Stimulated activated naive B cell treated with anti-CD40 and anti-IgM and Interleukin-4, amounts not matched to agents 10 μg/mL and 1 μg/mL and 100 μg/mL, for 72 hours (primary cell): ENCODE results near the gene NRROS.
A peak's percentile ranks its signal among the peaks of the same experiment; 100 is the strongest.
"Not testable (repeated sequence)": the region's sequence is repeated elsewhere in the genome, so short reads cannot be mapped to it uniquely, and the experiment has no call there.

Experiments used
- ATAC-seq, 2 donors: fragments of 150-1000 bp; cut with Tn5 transposase; replicated peaks; 2 replicates each; pipeline ENCODE4 v1.10.0; 2021; ENCODE audit warnings: moderate library complexity in 1 of 2
- DNase-seq: peaks from one replicate; pipeline ENCODE4 v3.0.0; 2021
- H3K27ac Mint-ChIP-seq: one replicate; pipeline ENCODE4 v1.8.0; 2022; ENCODE audit warnings: mild to moderate bottlenecking, mixed read lengths
- H3K27me3 Mint-ChIP-seq, 2 donors: one replicate each; pipeline ENCODE4 v1.8.0; 2022; ENCODE audit warnings: mixed read lengths in 2 of 2
- H3K36me3 Mint-ChIP-seq, 2 donors: one replicate each; pipeline ENCODE4 v1.8.0; 2022; ENCODE audit warnings: mixed read lengths in 2 of 2, mild to moderate bottlenecking in 1 of 2
- H3K4me1 Mint-ChIP-seq, 2 donors: one replicate each; pipeline ENCODE4 v1.8.0; 2022; ENCODE audit warnings: mixed read lengths in 2 of 2, mild to moderate bottlenecking in 1 of 2
- H3K4me3 Mint-ChIP-seq, 2 donors: one replicate each; pipeline ENCODE4 v1.8.0; 2022; ENCODE audit warnings: mild to moderate bottlenecking in 2 of 2, mixed read lengths in 2 of 2, moderate library complexity in 1 of 2
- H3K9me3 Mint-ChIP-seq, 2 donors: one replicate each; pipeline ENCODE4 v1.8.0; 2022; ENCODE audit warnings: mixed read lengths in 2 of 2, mild to moderate bottlenecking in 1 of 2

The NRROS gene

GRCh38 chr3:196615234-196615633 is 24.3 kb upstream of the NRROS start:
- not testable (repeated sequence) for H3K9me3 Mint-ChIP-seq, H3K4me3 Mint-ChIP-seq, DNase-seq, ATAC-seq, H3K27me3 Mint-ChIP-seq, H3K27ac Mint-ChIP-seq, H3K36me3 Mint-ChIP-seq
- peaks cover 6 to 19% of the 10 kb centered on the region in 2 donors for H3K4me1 Mint-ChIP-seq

- peaks cover 11 to 12% of the 10 kb centered on the region in 2 donors for H3K4me1 Mint-ChIP-seq
- no peak overlapping the region for H3K27ac Mint-ChIP-seq
- ATAC-seq (no peak), DNase-seq (no peak)
- no peaks in the 10 kb centered on the region for H3K9me3 Mint-ChIP-seq
- no peaks in the 10 kb centered on the region for H3K36me3 Mint-ChIP-seq
- H3K27me3 Mint-ChIP-seq: no peaks in the 10 kb centered on the region
- H3K4me3 Mint-ChIP-seq: no peak overlapping the region
Observed at GRCh38 chr3:196617256-196617655, 22.2 kb upstream of the NRROS start.

DNA sequence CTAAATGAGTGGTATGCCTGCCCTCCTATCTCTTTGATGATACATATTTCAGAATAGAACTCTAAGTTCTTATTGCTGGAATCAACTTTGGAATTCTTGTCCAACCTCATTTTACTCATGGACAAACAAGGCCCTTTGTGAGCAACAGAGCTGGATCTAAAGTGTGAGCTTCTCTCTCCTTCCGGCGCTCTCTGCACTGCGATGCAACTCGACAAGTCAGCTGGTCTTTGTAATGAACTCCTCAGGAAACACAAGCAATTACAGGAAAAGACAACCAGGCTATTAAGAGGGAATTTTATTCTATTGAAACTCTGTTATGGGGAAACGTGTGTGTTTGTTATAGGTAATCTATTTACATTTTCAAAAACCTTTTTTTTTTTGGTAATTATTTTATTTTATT is 20.3 kb upstream of the NRROS start:
- Mint-ChIP-seq H3K36me3 (no peaks in the 10 kb centered on the region), H3K9me3 (no peaks in the 10 kb centered on the region), H3K4me3 (no peak overlapping the region)

DNA sequence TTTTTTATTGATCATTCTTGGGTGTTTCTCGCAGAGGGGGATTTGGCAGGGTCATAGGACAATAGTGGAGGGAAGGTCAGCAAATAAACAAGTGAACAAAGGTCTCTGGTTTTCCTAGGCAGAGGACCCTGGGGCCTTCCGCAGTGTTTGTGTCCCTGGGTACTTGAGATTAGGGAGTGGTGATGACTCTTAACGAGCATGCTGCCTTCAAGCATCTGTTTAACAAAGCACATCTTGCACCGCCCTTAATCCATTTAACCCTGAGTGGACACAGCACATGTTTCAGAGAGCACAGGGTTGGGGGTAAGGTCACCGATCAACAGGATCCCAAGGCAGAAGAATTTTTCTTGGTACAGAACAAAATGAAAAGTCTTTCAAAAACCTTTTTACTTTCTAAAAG is 19.9 kb upstream of the NRROS start:
- not testable (repeated sequence) for DNase-seq, H3K27ac Mint-ChIP-seq, H3K9me3 Mint-ChIP-seq, ATAC-seq, H3K27me3 Mint-ChIP-seq, H3K36me3 Mint-ChIP-seq
- Mint-ChIP-seq H3K4me1 (peaks cover 14 to 15% of the 10 kb centered on the region in 2 donors), H3K4me3 (peak overlapping the region in 1 of 2 donors; percentile 74)

More for the DNA sequence above, 20.3 kb upstream of the NRROS start:
- no peak overlapping the region for H3K27ac Mint-ChIP-seq
- DNase-seq: no peak
- no peaks in the 10 kb centered on the region for H3K27me3 Mint-ChIP-seq
- ATAC-seq: no peak
- peaks cover 10 to 11% of the 10 kb centered on the region in 2 donors for H3K4me1 Mint-ChIP-seq

- H3K9me3 Mint-ChIP-seq: no peaks in the 10 kb centered on the region
- H3K4me3 Mint-ChIP-seq: peak overlapping the region in 1 of 2 donors; percentile 74
- peak overlapping the region; percentile 89 for H3K27ac Mint-ChIP-seq
- no peaks in the 10 kb centered on the region for H3K36me3 Mint-ChIP-seq
- H3K4me1 Mint-ChIP-seq: peaks cover 17 to 20% of the 10 kb centered on the region in 2 donors
- peak; percentile 52 for DNase-seq
- ATAC-seq: peak; percentile 47 to 73
- H3K27me3 Mint-ChIP-seq: no peaks in the 10 kb centered on the region
Observed at GRCh38 chr3:196620161-196620604, 19.3 kb upstream of the NRROS start.

GRCh38 chr3:196620684-196621083 is 18.8 kb upstream of the NRROS start:
- no peak for ATAC-seq
- no peak for DNase-seq
- Mint-ChIP-seq H3K36me3 (no peaks in the 10 kb centered on the region), H3K4me1 (peaks cover 21 to 25% of the 10 kb centered on the region in 2 donors), H3K27ac (no peak overlapping the region), H3K9me3 (no peaks in the 10 kb centered on the region), H3K4me3 (no peak overlapping the region), H3K27me3 (no peaks in the 10 kb centered on the region)

- ATAC-seq: no peak
- Mint-ChIP-seq H3K4me1 (peaks cover 21 to 25% of the 10 kb centered on the region in 2 donors), H3K27ac (no peak overlapping the region), H3K4me3 (no peak overlapping the region), H3K9me3 (no peaks in the 10 kb centered on the region), H3K27me3 (no peaks in the 10 kb centered on the region), H3K36me3 (no peaks in the 10 kb centered on the region)
- no peak for DNase-seq
Observed at GRCh38 chr3:196621611-196622010, 17.9 kb upstream of the NRROS start.

GRCh38 chr3:196624067-196624790 is 15.3 kb upstream of the NRROS start:
- peak overlapping the region; percentile 66 to 77 for H3K4me3 Mint-ChIP-seq
- H3K36me3 Mint-ChIP-seq: no peaks in the 10 kb centered on the region
- DNase-seq (peak; percentile 56), ATAC-seq (peak; percentile 86 to 96)
- H3K9me3 Mint-ChIP-seq: no peaks in the 10 kb centered on the region
- peaks cover 17 to 25% of the 10 kb centered on the region in 2 donors for H3K4me1 Mint-ChIP-seq
- H3K27me3 Mint-ChIP-seq: no peaks in the 10 kb centered on the region
- H3K27ac Mint-ChIP-seq: peak overlapping the region; percentile 87

GRCh38 chr3:196624907-196625306 is 14.6 kb upstream of the NRROS start:
- Mint-ChIP-seq H3K27me3 (no peaks in the 10 kb centered on the region), H3K36me3 (no peaks in the 10 kb centered on the region), H3K4me3 (peak overlapping the region; percentile 66 to 77), H3K4me1 (peaks cover 18 to 29% of the 10 kb centered on the region in 2 donors), H3K9me3 (no peaks in the 10 kb centered on the region), H3K27ac (peak overlapping the region; percentile 87)
- no peak for DNase-seq
- ATAC-seq: no peak

- DNase-seq: no peak
- no peaks in the 10 kb centered on the region for H3K27me3 Mint-ChIP-seq
- peaks cover 18 to 29% of the 10 kb centered on the region in 2 donors for H3K4me1 Mint-ChIP-seq
- peak overlapping the region in 1 of 2 donors; percentile 77 for H3K4me3 Mint-ChIP-seq
- no peak for ATAC-seq
- H3K36me3 Mint-ChIP-seq: peaks cover 3 to 4% of the 10 kb centered on the region in 2 donors
- no peaks in the 10 kb centered on the region for H3K9me3 Mint-ChIP-seq
- H3K27ac Mint-ChIP-seq: peak overlapping the region; percentile 87
Observed at GRCh38 chr3:196625331-196625730, 14.2 kb upstream of the NRROS start.

DNA sequence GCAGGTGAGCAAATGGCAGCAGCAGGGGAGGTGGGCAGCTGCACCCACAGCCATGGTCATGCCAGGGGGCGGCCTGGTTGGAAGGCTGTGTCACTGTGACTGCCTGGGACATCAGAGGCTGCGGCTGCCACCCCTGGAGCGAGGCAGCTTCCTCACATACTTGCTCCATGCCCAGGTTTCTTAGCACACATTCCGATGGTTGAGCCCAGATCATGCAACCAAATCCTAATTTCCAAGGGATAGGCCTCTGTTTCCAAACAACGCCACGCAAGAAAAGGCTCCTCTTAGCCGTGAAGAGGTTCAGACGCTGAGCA is 11.6 kb upstream of the NRROS start:
- DNase-seq (no peak), ATAC-seq (no peak)
- Mint-ChIP-seq H3K4me3 (no peak overlapping the region), H3K27me3 (no peaks in the 10 kb centered on the region), H3K36me3 (peaks cover 8 to 13% of the 10 kb centered on the region in 2 donors), H3K4me1 (peaks cover 19 to 46% of the 10 kb centered on the region in 2 donors), H3K27ac (no peak overlapping the region), H3K9me3 (no peaks in the 10 kb centered on the region)

GRCh38 chr3:196629228-196629627 is 10.3 kb upstream of the NRROS start:
- Mint-ChIP-seq H3K4me1 (peaks cover 26 to 57% of the 10 kb centered on the region in 2 donors), H3K27ac (no peak overlapping the region), H3K4me3 (no peak overlapping the region)

DNA sequence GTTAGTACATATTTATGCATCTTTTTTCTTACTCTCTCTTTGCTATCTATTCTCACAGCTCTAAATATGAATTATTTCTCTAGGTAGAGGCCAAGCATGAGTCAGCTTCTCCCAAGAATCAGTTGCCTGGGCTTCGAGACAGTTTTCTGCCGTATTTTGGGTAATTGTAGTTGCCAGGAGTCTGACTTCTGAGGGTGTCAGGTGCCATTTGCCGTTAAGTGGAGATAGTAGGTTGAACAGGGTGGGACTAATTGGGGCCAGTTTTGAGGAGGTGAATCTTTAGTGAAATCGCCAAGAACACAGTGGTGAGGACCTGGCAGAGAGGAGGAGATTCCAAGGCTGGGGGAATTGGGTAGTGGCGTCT is 7.8 kb upstream of the NRROS start:
- ATAC-seq: peak; percentile 0 to 4

More at GRCh38 chr3:196629228-196629627, 10.3 kb upstream of the NRROS start:
- ATAC-seq: no peak
- DNase-seq: no peak
- Mint-ChIP-seq H3K27me3 (no peaks in the 10 kb centered on the region), H3K9me3 (no peaks in the 10 kb centered on the region), H3K36me3 (peaks cover 8 to 18% of the 10 kb centered on the region in 2 donors)

DNA sequence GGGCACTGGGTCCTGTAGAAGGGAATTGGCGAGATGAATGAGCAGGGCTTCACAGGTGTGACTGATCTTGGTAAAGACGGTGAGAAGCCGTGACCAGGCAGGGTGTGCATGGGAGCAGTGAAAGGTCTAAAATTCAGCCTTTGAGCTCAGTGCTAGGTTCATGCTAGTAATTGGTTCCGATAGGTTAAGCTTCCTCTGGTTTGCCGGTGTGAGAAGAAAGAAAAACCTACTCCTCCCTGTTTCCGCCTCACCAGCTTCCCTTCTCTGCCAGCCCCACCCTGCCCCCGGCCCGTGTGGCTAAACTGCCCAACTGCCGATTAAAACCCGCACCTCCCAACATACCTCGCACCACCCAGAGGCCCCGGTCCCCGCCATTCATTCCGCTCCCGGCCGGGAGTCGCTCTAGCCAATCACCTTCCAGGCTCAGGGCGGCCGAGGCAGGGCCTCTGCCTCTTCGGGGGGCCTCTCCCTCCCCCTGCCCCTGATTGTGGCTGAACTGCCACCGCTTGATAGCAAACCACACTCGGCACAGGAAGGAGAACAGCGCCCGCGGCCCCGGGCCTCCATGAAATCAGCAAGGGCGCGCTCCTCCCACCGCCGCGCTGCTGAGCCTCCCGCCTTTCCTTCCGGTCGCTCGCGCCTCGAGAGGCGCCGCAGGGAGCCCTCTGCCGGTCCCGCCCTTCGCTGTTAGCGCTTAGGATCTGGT is 7.3 kb upstream of the NRROS start:
- Mint-ChIP-seq H3K4me3 (peak overlapping the region; percentile 89 to 96), H3K4me1 (peaks cover 36 to 71% of the 10 kb centered on the region in 2 donors), H3K36me3 (peaks cover 8 to 22% of the 10 kb centered on the region in 2 donors), H3K27me3 (no peaks in the 10 kb centered on the region), H3K9me3 (no peaks in the 10 kb centered on the region), H3K27ac (peak overlapping the region; percentile 98)
- DNase-seq (peak; percentile 85), ATAC-seq (peak; percentile 77 to 78)

More for the DNA sequence above, 7.8 kb upstream of the NRROS start:
- no peaks in the 10 kb centered on the region for H3K27me3 Mint-ChIP-seq
- no peak for DNase-seq
- peaks cover 8 to 22% of the 10 kb centered on the region in 2 donors for H3K36me3 Mint-ChIP-seq
- H3K27ac Mint-ChIP-seq: peak overlapping the region; percentile 98
- peak overlapping the region; percentile 89 to 96 for H3K4me3 Mint-ChIP-seq
- peaks cover 34 to 67% of the 10 kb centered on the region in 2 donors for H3K4me1 Mint-ChIP-seq
- no peaks in the 10 kb centered on the region for H3K9me3 Mint-ChIP-seq
